ENCODE measurements around the gene YWHAB. TPM values are rescaled to one million over a fixed set of nuclear protein-coding genes. Genes with fewer than 3 reads are reported as not detected.

YWHAB gene
- total RNA-seq, 4 donors from 2014 or later: 105 to 174 (median 125) TPM

DNA sequence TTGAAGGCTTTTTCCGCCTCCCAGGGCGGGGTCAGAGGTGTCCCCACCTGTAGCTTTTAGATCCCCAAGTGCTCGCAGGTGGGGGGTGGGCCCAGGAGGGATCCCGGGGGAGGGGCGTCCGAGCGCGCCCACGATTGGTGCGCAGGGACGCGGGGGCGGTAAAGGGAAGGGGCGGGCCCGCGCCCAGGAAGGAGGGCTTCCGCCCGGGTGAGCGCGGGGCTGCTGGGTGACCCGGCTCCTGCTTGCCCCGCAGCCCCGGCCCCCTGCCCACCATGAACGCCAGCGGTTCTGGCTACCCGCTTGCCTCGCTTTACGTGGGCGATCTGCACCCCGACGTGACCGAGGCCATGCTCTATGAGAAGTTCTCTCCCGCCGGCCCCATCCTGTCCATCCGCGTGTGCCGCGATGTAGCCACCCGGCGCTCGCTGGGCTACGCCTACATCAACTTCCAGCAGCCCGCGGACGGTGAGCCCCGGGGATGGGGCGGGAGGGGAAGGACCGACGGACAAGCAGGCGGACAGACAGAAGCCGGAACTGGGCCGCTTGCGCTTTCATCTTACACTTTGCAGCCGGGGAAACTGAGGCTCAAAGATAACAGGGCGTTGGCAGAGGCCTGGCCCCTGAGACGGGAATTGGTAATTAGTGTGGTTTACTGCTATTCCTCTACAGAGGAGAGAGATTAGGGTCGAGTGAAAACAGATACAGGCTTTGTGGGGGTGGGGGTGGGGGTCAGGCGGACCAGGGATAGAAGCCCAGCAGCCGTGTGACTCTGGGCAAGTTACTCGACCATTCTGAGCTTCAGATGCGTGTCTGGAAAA, 24.6 kb downstream of the YWHAB start, which contains the start of gene PABPC1L:
TSS of gene PABPC1L (plus strand) at position 189 of the 818 bp plus-strand sequence. CDS start at position 273, 84 bp downstream.
- peak; percentile 84 to 90 (median 85) for DNase-seq
- Histone ChIP-seq H3K27me3 (no peaks in the 10 kb centered on the region), H3K9me3 (no peaks in the 10 kb centered on the region), H3K4me3 (peak within 1 kb of the TSS; percentile 43 to 77 (median 62)), H3K36me3 (peaks cover 0 to 29% (median 0%) of the 10 kb centered on the region in 3 donors), H3K27ac (peak within 1 kb of the TSS in 1 of 4 donors; percentile 73), H3K4me1 (peaks cover 0 to 18% (median 3%) of the 10 kb centered on the region in 4 donors)
- TF ChIP-seq, protein P1, sequence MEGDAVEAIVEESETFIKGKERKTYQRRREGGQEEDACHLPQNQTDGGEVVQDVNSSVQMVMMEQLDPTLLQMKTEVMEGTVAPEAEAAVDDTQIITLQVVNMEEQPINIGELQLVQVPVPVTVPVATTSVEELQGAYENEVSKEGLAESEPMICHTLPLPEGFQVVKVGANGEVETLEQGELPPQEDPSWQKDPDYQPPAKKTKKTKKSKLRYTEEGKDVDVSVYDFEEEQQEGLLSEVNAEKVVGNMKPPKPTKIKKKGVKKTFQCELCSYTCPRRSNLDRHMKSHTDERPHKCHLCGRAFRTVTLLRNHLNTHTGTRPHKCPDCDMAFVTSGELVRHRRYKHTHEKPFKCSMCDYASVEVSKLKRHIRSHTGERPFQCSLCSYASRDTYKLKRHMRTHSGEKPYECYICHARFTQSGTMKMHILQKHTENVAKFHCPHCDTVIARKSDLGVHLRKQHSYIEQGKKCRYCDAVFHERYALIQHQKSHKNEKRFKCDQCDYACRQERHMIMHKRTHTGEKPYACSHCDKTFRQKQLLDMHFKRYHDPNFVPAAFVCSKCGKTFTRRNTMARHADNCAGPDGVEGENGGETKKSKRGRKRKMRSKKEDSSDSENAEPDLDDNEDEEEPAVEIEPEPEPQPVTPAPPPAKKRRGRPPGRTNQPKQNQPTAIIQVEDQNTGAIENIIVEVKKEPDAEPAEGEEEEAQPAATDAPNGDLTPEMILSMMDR (IDR thresholded peaks at IDR 0.05): no peak
- no peak for TF ChIP-seq POLR2A (IDR thresholded peaks at IDR 0.05)

DNA sequence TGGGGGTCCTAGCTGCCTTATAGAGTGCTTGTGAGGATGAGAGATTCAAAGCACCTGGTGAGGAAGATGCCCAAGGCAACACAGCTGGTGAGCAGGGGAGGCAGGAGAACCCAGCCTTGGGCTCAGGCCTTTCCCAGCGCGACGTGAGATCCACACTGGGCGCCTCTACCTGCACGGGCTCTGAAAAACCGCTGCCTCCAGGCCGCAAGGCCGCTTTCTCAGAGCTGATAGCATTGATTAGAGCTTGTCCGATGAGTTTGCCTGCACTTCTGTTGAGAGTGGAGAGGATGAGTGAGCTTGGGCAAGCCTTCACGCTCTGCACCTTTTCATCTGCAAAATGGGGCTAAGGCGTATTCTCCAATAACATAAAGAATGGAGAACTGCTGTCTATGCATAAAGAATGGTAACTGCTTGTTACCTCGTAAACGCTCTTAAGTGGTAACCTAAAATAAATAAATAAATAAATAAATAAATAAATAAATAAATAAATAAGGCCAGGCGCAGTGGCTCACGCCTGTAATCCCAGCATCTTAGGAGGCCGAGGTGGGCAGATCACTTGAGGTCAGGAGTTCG, 25.3 kb downstream of the YWHAB start:
- Histone ChIP-seq H3K4me3 (peak overlapping the region; percentile 43 to 77 (median 62)), H3K9me3 (no peaks in the 10 kb centered on the region), H3K27ac (peak overlapping the region in 1 of 4 donors; percentile 73), H3K4me1 (peaks cover 0 to 18% (median 3%) of the 10 kb centered on the region in 4 donors), H3K36me3 (peaks cover 0 to 22% (median 0%) of the 10 kb centered on the region in 3 donors), H3K27me3 (no peaks in the 10 kb centered on the region)
- no peak for DNase-seq
- no peak for TF ChIP-seq POLR2A (IDR thresholded peaks at IDR 0.05)
- TF ChIP-seq, protein P1 (IDR thresholded peaks at IDR 0.05): no peak

DNA sequence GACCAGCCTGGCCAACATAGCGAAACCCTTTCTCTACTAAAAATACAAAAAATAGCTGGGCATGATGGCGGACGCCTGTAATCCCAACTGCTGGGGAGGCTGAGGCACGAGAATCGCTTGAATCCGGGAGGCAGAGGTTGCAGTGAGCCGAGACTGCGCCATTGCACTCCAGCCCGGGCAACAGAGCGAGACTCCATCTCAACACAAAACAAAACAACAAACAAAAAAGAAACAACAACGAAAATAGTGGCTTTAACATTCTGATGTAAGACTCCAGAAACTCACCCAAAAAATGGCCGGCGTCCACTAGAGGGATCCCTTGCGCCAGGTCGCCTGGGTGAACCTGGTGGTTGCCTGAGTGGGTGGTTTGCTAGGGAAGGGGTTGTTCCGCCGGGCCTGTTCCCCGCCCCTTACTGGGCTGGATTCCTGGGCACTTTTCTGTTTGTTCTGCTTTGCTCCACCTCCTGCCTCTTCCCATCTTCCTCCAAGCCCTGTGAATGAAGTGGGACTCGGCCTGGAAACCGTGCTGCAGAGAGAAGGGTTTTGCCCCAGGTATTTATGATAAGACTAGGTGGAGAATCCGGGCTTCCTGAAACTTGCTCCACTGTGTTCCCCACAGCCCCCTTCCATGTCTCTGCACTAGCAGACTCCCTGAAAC, 25.9 kb downstream of the YWHAB start:
- H3K4me3 ChIP-seq: no peak overlapping the region
- H3K9me3 ChIP-seq: no peaks in the 10 kb centered on the region
- DNase-seq: peak in 2 of 3 donors; percentile 60 to 68
- no peak overlapping the region for H3K27ac ChIP-seq
- TF ChIP-seq, protein P1 (IDR thresholded peaks at IDR 0.05): peak in 4 of 6 experiments; percentile 8 to 28 (median 17)
- TF ChIP-seq POLR2A (IDR thresholded peaks at IDR 0.05): no peak
- peaks cover 0 to 16% (median 0%) of the 10 kb centered on the region in 3 donors for H3K36me3 ChIP-seq
- no peaks in the 10 kb centered on the region for H3K27me3 ChIP-seq
- H3K4me1 ChIP-seq: peaks cover 0 to 18% (median 3%) of the 10 kb centered on the region in 4 donors

DNA sequence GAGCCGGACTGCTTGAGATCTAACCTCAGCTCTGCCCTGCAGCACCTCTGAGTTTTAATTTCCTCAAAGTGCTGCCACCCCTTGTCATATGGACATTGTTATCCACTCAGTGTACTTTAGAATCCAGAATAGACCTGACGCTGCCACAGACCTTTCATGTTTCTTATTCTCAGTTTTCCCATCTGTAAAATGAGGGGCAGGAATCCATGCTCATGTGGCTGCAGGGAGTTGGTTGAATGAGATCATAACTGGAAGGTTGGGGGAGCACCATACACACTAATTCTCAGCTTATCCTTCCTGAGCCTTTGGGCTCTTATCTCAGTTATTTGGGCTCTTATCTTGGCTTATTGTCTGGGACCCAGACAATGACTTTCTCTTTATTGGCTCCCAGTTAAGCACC, 26.7 kb downstream of the YWHAB start:
- H3K27ac ChIP-seq: no peak overlapping the region
- peaks cover 0 to 18% (median 3%) of the 10 kb centered on the region in 4 donors for H3K4me1 ChIP-seq
- H3K4me3 ChIP-seq: no peak overlapping the region
- no peak for DNase-seq
- peaks cover 0 to 8% (median 0%) of the 10 kb centered on the region in 3 donors for H3K36me3 ChIP-seq
- TF ChIP-seq, protein P1 (IDR thresholded peaks at IDR 0.05): no peak
- TF ChIP-seq POLR2A (IDR thresholded peaks at IDR 0.05): no peak
- no peaks in the 10 kb centered on the region for H3K9me3 ChIP-seq
- no peaks in the 10 kb centered on the region for H3K27me3 ChIP-seq

DNA sequence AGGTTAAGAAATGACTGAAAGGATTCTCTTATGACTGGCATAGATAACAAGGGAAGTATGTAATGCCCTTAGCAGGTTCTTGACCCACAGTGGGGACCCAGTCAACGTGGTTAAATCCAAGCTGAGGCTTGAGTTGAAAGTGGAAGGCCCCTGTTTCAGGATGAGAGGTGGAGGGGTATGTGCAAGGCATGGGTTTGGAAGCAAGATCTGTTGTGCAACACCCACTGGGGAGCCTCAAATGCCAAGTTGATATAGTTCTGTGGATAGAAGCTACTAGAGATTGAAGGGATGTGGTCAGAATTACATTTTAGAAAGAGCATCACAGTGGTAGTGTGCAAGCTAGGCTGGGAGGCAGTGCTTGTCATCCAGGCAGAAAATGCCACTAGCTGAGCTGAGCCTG, 29.4 kb downstream of the YWHAB start:
- no peak for DNase-seq
- Histone ChIP-seq H3K27me3 (no peaks in the 10 kb centered on the region), H3K36me3 (no peaks in the 10 kb centered on the region), H3K4me3 (no peak overlapping the region), H3K4me1 (peaks cover 0 to 7% (median under 1%) of the 10 kb centered on the region in 4 donors), H3K27ac (no peak overlapping the region), H3K9me3 (no peaks in the 10 kb centered on the region)
- no peak for TF ChIP-seq POLR2A (IDR thresholded peaks at IDR 0.05)
- TF ChIP-seq, protein P1 (IDR thresholded peaks at IDR 0.05): no peak
